DND-41 (cell line): ENCODE results near the gene MYOM1.

Experiments used
- EZH2 ChIP-seq: IDR thresholded peaks from 3 replicates; pipeline ENCODE4 v1.6.1; 2012; ENCODE audit warnings: borderline replicate concordance, low read depth, mild to moderate bottlenecking, moderate library complexity, low read length, inconsistent platforms; ENCODE audit not compliant: severe bottlenecking
- TF ChIP-seq, protein P1 (sequence below): IDR thresholded peaks from 2 replicates; pipeline ENCODE4 v1.5.1; 2012; ENCODE audit warnings: borderline replicate concordance, low read length, moderate library complexity, mild to moderate bottlenecking; ENCODE audit not compliant: poor library complexity, severe bottlenecking; ENCODE audit errors: extremely low read depth

DNA sequence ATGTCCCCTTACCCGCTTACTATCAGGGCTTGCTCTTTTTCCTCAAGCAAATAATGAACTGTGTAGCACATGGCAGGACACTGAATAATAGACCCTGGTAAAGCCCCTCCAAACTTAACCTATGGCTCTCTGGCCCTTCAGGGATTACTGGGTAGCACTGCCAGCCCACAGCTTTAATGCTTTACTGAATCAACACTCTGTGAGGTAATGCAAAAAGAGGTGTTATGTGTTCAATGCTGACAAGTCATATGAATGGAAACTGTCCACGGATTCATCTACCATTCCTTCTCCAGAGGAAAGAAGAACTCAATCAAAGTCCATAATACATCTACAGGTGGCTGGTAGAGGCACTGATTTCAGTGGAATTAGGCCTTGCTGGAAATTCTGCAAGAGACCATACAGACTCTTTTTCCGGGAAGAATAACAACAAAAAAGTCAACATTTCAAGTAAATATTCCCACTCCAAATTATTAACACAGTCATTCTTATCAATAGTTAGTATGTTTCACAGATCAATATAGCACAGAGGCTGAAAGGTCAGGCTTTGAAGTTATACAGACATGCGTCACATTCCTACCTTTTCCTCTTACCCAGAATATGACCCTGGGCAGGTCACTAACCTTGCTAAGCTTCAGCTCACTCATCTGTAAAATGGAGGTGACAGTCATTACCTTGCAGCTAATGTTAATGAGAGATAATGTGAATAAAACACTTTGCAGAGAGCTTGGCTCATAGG is 13.8 kb upstream of the MYOM1 start:
- TF ChIP-seq, protein P1, sequence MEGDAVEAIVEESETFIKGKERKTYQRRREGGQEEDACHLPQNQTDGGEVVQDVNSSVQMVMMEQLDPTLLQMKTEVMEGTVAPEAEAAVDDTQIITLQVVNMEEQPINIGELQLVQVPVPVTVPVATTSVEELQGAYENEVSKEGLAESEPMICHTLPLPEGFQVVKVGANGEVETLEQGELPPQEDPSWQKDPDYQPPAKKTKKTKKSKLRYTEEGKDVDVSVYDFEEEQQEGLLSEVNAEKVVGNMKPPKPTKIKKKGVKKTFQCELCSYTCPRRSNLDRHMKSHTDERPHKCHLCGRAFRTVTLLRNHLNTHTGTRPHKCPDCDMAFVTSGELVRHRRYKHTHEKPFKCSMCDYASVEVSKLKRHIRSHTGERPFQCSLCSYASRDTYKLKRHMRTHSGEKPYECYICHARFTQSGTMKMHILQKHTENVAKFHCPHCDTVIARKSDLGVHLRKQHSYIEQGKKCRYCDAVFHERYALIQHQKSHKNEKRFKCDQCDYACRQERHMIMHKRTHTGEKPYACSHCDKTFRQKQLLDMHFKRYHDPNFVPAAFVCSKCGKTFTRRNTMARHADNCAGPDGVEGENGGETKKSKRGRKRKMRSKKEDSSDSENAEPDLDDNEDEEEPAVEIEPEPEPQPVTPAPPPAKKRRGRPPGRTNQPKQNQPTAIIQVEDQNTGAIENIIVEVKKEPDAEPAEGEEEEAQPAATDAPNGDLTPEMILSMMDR: no peak
- TF ChIP-seq EZH2: no peak
